K562 (cell line): ENCODE results near the gene MRPL52.

ENCODE experiments used
- CTCF ChIP-seq, 3 experiments: IDR thresholded peaks in 2 of 3; conservative IDR thresholded peaks in 1 of 3; 2 replicates each; pipeline ENCODE4 v1.5.1; 2011 to 2012; ENCODE audit warnings: low read length in 3 of 3, mild to moderate bottlenecking in 3 of 3, control low read depth in 2 of 3, improper control_type of control experiment in 1 of 3, inconsistent platforms in 1 of 3, low read depth in 1 of 3, mixed read lengths in 1 of 3, moderate library complexity in 1 of 3; ENCODE audit not compliant: insufficient read depth in 2 of 3
- FOXO4 ChIP-seq: fragments of 450-650 bp; formaldehyde crosslinking; IDR thresholded peaks from 2 replicates; pipeline ENCODE4 v1.4.0; 2020; ENCODE audit warnings: mild to moderate bottlenecking, moderate library complexity
- MXI1 ChIP-seq: IDR thresholded peaks from 2 replicates; pipeline ENCODE4 v1.6.1; 2011; ENCODE audit warnings: low read depth, mild to moderate bottlenecking, improper control_type of control experiment, low read length
- STAT5A ChIP-seq: IDR thresholded peaks from 2 replicates; pipeline ENCODE4 v1.6.1; 2012; ENCODE audit warnings: low read length, inconsistent platforms, borderline replicate concordance
- ZNF3 ChIP-seq: fragments of 250-450 bp; sonication (Bioruptor Pico); IDR thresholded peaks from 2 replicates; pipeline ENCODE4 v1.5.0; 2021; ENCODE audit warnings: mild to moderate bottlenecking, moderate library complexity

- TF ChIP-seq MXI1 (no peak), ZNF3 (CRISPR knock-in tag) (no peak), CTCF (IDR thresholded peaks at IDR 0.05 in 2 of 3, conservative IDR thresholded peaks at IDR 0.05 in 1 of 3; ENCODE audit: insufficient read depth in 2 of 3, low read depth in 1 of 3, low read length in 3 of 3) (no peak), FOXO4 (CRISPR knock-in tag) (no peak), STAT5A (no peak)
Measured at GRCh38 chr14:22882529-22883172, 53.0 kb downstream of the MRPL52 start.
